Lower lobe of right lung (tissue), 2 donors: Measurements from ENCODE around the gene HOXA7. TPM values are rescaled to one million over a fixed set of nuclear protein-coding genes. Genes with fewer than 3 reads are reported as not detected.

Source experiments
- ATAC-seq, 2 donors: fragments of 200-7000 bp; cut with Tn5 transposase; one replicate each; pipeline ENCODE4 v1.9.1; 2020 to 2022; ENCODE audit warnings: mild to moderate bottlenecking in 2 of 2, moderate library complexity in 2 of 2
- DNase-seq: peaks from one replicate; pipeline ENCODE4 v3.0.0-alpha.2; 2020
- H3K27ac ChIP-seq: fragments of 200-600 bp; one replicate; pipeline ENCODE4 v1.8.0; 2022
- H3K27me3 ChIP-seq: fragments of 200-600 bp; one replicate; pipeline ENCODE4 v1.8.0; 2022; ENCODE audit warnings: low read depth
- H3K36me3 ChIP-seq: fragments of 200-600 bp; one replicate; pipeline ENCODE4 v1.8.0; 2022; ENCODE audit warnings: mild to moderate bottlenecking
- H3K4me1 ChIP-seq: fragments of 200-600 bp; one replicate; pipeline ENCODE4 v1.8.0; 2022
- H3K4me3 ChIP-seq: fragments of 200-600 bp; one replicate; pipeline ENCODE4 v1.8.0; 2022; ENCODE audit warnings: mild to moderate bottlenecking
- H3K9me3 ChIP-seq: fragments of 200-600 bp; one replicate; pipeline ENCODE4 v1.8.0; 2022
- CTCF ChIP-seq: fragments of 200-600 bp; IDR thresholded peaks from one replicate; pipeline ENCODE4 v1.8.0; 2022; ENCODE audit warnings: antibody characterized with exemption, mild to moderate bottlenecking
- intact Hi-C: fragments of 100-400 bp; cut with DNase I; formaldehyde crosslinking; loops from one replicate; pipeline ENCODE4 v1.11.0; 2022
- total RNA-seq: library from RNA; stranded (reverse); fragmentation: NEBNext Ultra II Directional; extraction: Animal tissue kit (Norgen Biotek cat#: 25700); gene quantifications from one replicate; pipeline ENCODE4 v1.2.1, GENCODE V29; 2021
- donor health status: DM: no; HTN: yes; CAD: no; lungs with severe emphysema.

Gene HOXA7
- total RNA-seq, 1 donor from 2014 or later, result 2.2 TPM

- Histone ChIP-seq H3K27ac (peak overlapping the region; percentile 81), H3K36me3 (no peaks in the 10 kb centered on the region), H3K9me3 (no peaks in the 10 kb centered on the region), H3K4me1 (peaks cover 58% of the 10 kb centered on the region), H3K4me3 (peak overlapping the region; percentile 60), H3K27me3 (peaks cover 94% of the 10 kb centered on the region)
- no peak for TF ChIP-seq CTCF
- DNase-seq (no peak), ATAC-seq (no peak)
- intact Hi-C loops, result loop anchor here (10.0 kb wide), 1 partner anchor 780 kb away; no protein-coding TSS in a partner anchor
These were observed 1.3 kb downstream of the HOXA7 start for GRCh38 chr7:27154901-27155815.

- intact Hi-C loops, result loop anchor here (10.0 kb wide), 1 partner anchor 780 kb away; no protein-coding TSS in a partner anchor
- H3K4me3 ChIP-seq, result no peak overlapping the region
- H3K4me1 ChIP-seq, result peaks cover 57% of the 10 kb centered on the region
- H3K36me3 ChIP-seq, result no peaks in the 10 kb centered on the region
- H3K9me3 ChIP-seq, result no peaks in the 10 kb centered on the region
- no peak for DNase-seq
- peaks cover 94% of the 10 kb centered on the region for H3K27me3 ChIP-seq
- no peak for ATAC-seq
- H3K27ac ChIP-seq, result no peak overlapping the region
- no peak for TF ChIP-seq CTCF
These were observed 2.1 kb downstream of the HOXA7 start for GRCh38 chr7:27154369-27154768.

GRCh38 chr7:27153526-27153925 is 2.9 kb downstream of the HOXA7 start:
- H3K4me3 ChIP-seq, result no peak overlapping the region
- H3K36me3 ChIP-seq, result no peaks in the 10 kb centered on the region
- TF ChIP-seq CTCF, result no peak
- intact Hi-C loops, result loop anchor here (10.0 kb wide), 1 partner anchor 779 kb away; no protein-coding TSS in a partner anchor
- no peaks in the 10 kb centered on the region for H3K9me3 ChIP-seq
- peaks cover 62% of the 10 kb centered on the region for H3K4me1 ChIP-seq
- H3K27ac ChIP-seq, result no peak overlapping the region
- DNase-seq (no peak), ATAC-seq (no peak)
- peaks cover 94% of the 10 kb centered on the region for H3K27me3 ChIP-seq

GRCh38 chr7:27152816-27153442 is 3.5 kb downstream of the HOXA7 start:
- Histone ChIP-seq H3K36me3 (no peaks in the 10 kb centered on the region), H3K27me3 (peaks cover 94% of the 10 kb centered on the region), H3K4me3 (peak overlapping the region; percentile 60), H3K4me1 (peaks cover 66% of the 10 kb centered on the region), H3K27ac (peak overlapping the region; percentile 89), H3K9me3 (no peaks in the 10 kb centered on the region)
- DNase-seq (peak; percentile 48), ATAC-seq (no peak)
- intact Hi-C loops, result loop anchor here (10.0 kb wide), 1 partner anchor 778 kb away; no protein-coding TSS in a partner anchor
- TF ChIP-seq CTCF, result no peak

- Histone ChIP-seq H3K36me3 (no peaks in the 10 kb centered on the region), H3K27ac (peak within 1 kb of the TSS; percentile 89), H3K27me3 (peaks cover 94% of the 10 kb centered on the region), H3K9me3 (no peaks in the 10 kb centered on the region), H3K4me1 (peaks cover 72% of the 10 kb centered on the region), H3K4me3 (peak within 1 kb of the TSS; percentile 60)
- ATAC-seq (peak; percentile 7 to 11), DNase-seq (peak; percentile 59)
- no peak for TF ChIP-seq CTCF
- intact Hi-C loops, result loop anchor here (10.0 kb wide), 1 partner anchor 777 kb away; no protein-coding TSS in a partner anchor
These were observed 4.3 kb downstream of the HOXA7 start, which contains the start of gene HOXA3 for GRCh38 chr7:27151931-27152815. Gene HOXA3 (minus strand): TSS chr7:27152583. CDS start chr7:27110640, 41,943 bp downstream.
